Smooth muscle cell (in vitro differentiated cells): Measurements from ENCODE around the gene CDADC1. TPM values are rescaled to one million over a fixed set of nuclear protein-coding genes. Genes with fewer than 3 reads are reported as not detected.

Experiments
- DNase-seq: peaks from one replicate; lab custom pipeline; 2025; ENCODE audit not compliant: unreplicated experiment; lab: John Stamatoyannopoulos, UW
- H2AFZ ChIP-seq: fragments of 200-600 bp; sonication (generic); 2 replicates; pipeline ENCODE4 v1.6.0; 2016; ENCODE audit warnings: antibody characterized with exemption, low read depth, mild to moderate bottlenecking
- H3F3A ChIP-seq: fragments of 200-600 bp; sonication (generic); 2 replicates; pipeline ENCODE4 v1.6.0; 2017; ENCODE audit warnings: antibody characterized with exemption, low read depth
- H3K27ac ChIP-seq: fragments of 200-600 bp; sonication (generic); 2 replicates; pipeline ENCODE4 v1.5.1; 2016; ENCODE audit warnings: low read depth, mild to moderate bottlenecking
- H3K27me3 ChIP-seq: fragments of 200-600 bp; sonication (generic); 2 replicates; pipeline ENCODE4 v1.6.1; 2016; ENCODE audit warnings: low read depth, mild to moderate bottlenecking
- H3K36me3 ChIP-seq: fragments of 200-600 bp; sonication (generic); 2 replicates; pipeline ENCODE4 v1.5.1; 2016; ENCODE audit warnings: low read depth
- H3K4me1 ChIP-seq: fragments of 200-600 bp; sonication (generic); 2 replicates; pipeline ENCODE4 v1.5.1; 2016; ENCODE audit warnings: low read depth
- H3K4me2 ChIP-seq: fragments of 200-600 bp; sonication (generic); 2 replicates; pipeline ENCODE4 v1.6.0; 2016; ENCODE audit warnings: mild to moderate bottlenecking
- H3K4me3 ChIP-seq: fragments of 200-600 bp; sonication (generic); 2 replicates; pipeline ENCODE4 v1.5.1; 2016; ENCODE audit warnings: mild to moderate bottlenecking
- H3K79me2 ChIP-seq: fragments of 200-600 bp; sonication (generic); 2 replicates; pipeline ENCODE4 v1.6.0; 2016; ENCODE audit warnings: low read depth, mild to moderate bottlenecking
- H3K9ac ChIP-seq: fragments of 200-600 bp; sonication (generic); 2 replicates; pipeline ENCODE4 v1.6.0; 2016; ENCODE audit warnings: low read depth
- H3K9me3 ChIP-seq: fragments of 200-600 bp; sonication (generic); replicated peaks from 2 replicates; pipeline ENCODE4 v1.5.1; 2016; ENCODE audit warnings: low read depth
- H4K20me1 ChIP-seq: fragments of 200-600 bp; sonication (generic); 2 replicates; pipeline ENCODE4 v1.6.0; 2016; ENCODE audit warnings: low read depth
- WGBS: methylation state at CpG from one replicate; pipeline ENCODE4 v1.1.7; 2016; ENCODE audit warnings: low lambda C conversion rate; 5-methylcytosine and 5-hydroxymethylcytosine counted together
- polyA plus RNA-seq: library from polyadenylated mRNA; unstranded; fragments of >200 nt; fragmentation: Nextera tagmentation; extraction: Ambion mirVana; gene quantifications from 2 replicates; pipeline ENCODE4 v1.2.1, GENCODE V29; 2016
- total RNA-seq: library from RNA; depleted of rRNA; stranded (reverse); fragments of >200 nt; gene quantifications from 2 replicates; pipeline ENCODE4 v1.2.3, GENCODE V29; 2014
- TF ChIP-seq, protein P1 (sequence below): fragments of 200-600 bp; sonication (generic); IDR thresholded peaks from 2 replicates; pipeline ENCODE4 v1.5.1; 2017; ENCODE audit warnings: borderline replicate concordance, mild to moderate bottlenecking, antibody characterized with exemption; ENCODE audit not compliant: insufficient read depth, poor library complexity, severe bottlenecking

CDADC1 gene
- total and polyA plus RNA-seq, 2 experiments from 2014 or later: 11.1 to 22.6 TPM

DNA sequence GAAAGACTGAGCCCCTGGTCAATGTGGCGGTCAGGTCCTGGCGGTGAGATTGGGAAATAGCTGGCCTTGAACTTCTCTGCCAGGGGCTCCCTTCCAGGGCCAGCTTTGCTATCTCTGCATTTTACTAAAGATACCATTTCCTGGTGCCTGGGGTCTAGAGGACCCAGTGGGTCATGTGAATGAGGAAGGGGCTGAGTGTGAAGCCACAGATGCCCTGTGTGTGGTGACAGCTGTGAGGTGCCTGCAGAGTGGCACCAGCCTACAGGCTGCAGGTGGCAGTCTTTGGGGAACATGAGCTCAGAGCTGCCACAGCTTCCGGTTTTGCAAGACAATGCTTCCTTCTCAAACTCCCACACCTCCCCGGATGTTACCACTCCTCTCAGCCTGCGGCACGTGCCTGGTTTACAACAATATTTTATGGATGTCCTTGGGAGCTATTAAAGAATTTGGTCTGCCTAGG, 32.8 kb upstream of the CDADC1 start:
- DNase-seq: no peak
- no peak overlapping the region for H3K27ac ChIP-seq
- H3K4me1 ChIP-seq: no peaks in the 10 kb centered on the region
- no peaks in the 10 kb centered on the region for H4K20me1 ChIP-seq
- H3K4me2 ChIP-seq: no peak overlapping the region
- H2AFZ ChIP-seq: no peak overlapping the region
- H3K4me3 ChIP-seq: no peak overlapping the region
- H3K36me3 ChIP-seq: no peaks in the 10 kb centered on the region
- H3F3A ChIP-seq: no peaks in the 10 kb centered on the region
- H3K27me3 ChIP-seq: peaks cover 42% of the 10 kb centered on the region
- TF ChIP-seq, protein P1, sequence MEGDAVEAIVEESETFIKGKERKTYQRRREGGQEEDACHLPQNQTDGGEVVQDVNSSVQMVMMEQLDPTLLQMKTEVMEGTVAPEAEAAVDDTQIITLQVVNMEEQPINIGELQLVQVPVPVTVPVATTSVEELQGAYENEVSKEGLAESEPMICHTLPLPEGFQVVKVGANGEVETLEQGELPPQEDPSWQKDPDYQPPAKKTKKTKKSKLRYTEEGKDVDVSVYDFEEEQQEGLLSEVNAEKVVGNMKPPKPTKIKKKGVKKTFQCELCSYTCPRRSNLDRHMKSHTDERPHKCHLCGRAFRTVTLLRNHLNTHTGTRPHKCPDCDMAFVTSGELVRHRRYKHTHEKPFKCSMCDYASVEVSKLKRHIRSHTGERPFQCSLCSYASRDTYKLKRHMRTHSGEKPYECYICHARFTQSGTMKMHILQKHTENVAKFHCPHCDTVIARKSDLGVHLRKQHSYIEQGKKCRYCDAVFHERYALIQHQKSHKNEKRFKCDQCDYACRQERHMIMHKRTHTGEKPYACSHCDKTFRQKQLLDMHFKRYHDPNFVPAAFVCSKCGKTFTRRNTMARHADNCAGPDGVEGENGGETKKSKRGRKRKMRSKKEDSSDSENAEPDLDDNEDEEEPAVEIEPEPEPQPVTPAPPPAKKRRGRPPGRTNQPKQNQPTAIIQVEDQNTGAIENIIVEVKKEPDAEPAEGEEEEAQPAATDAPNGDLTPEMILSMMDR: no peak
- 69% methylated on average over 6 of the region's 6 CpGs for WGBS
- H3K9ac ChIP-seq: no peak overlapping the region
- H3K79me2 ChIP-seq: no peaks in the 10 kb centered on the region
- no peaks in the 10 kb centered on the region for H3K9me3 ChIP-seq

DNA sequence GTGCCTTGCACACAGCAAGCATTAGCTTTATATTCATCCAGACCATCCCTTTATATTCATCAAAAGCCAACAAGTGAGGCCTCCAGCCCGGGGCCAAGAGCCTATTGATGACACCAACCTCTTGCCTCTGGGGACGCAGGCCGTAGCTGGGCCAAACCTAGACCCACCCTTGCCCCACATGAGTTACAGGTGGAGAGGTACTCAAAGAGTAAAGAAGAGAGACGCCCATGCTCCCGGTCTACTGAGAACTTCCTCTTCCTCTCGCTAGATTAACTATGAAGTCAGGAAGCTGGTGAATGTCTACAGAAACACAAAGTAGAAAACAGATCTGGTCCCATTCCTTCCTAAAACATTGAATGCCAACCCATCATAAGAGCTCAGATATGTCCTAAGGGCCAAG, 31.4 kb upstream of the CDADC1 start:
- Histone ChIP-seq H3K36me3 (no peaks in the 10 kb centered on the region), H3K4me3 (no peak overlapping the region), H3F3A (no peaks in the 10 kb centered on the region), H3K4me2 (no peak overlapping the region), H3K79me2 (no peaks in the 10 kb centered on the region), H3K27me3 (peaks cover 56% of the 10 kb centered on the region), H2AFZ (no peak overlapping the region), H3K4me1 (no peaks in the 10 kb centered on the region), H3K9ac (no peak overlapping the region), H4K20me1 (no peaks in the 10 kb centered on the region), H3K9me3 (no peaks in the 10 kb centered on the region), H3K27ac (no peak overlapping the region)
- 95% methylated on average over 6 of the region's 6 CpGs for WGBS
- TF ChIP-seq, protein P1: no peak
- DNase-seq: no peak

DNA sequence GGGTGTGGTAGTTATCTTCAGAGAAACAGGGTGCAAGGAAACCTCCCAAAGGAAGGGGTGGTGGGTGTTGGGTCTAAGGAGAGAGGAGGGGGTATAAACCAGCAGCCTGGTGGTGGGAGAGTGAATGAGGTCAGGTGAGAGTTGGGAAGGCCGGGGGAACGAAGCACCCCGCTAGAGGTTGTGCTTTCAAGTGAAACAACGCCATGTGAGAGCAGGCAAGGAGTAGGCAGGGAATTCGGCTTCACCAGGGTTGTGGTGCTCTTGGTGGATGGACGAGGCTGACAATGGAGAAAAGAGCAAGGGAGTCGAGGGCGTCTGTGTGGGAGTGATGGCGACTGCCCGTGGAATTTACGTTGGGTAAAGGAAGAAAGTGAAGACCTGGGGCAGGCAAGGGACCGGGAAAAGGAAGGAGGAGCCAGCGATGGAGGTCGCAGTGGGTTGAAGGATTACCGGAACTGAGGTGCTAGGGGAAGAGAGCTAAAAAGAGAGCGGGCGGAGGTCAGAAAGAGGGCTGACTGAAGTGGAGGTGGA, 29.7 kb upstream of the CDADC1 start:
- H3K36me3 ChIP-seq: no peaks in the 10 kb centered on the region
- H3K79me2 ChIP-seq: no peaks in the 10 kb centered on the region
- H3K4me1 ChIP-seq: no peaks in the 10 kb centered on the region
- TF ChIP-seq, protein P1: no peak
- H3F3A ChIP-seq: no peaks in the 10 kb centered on the region
- DNase-seq: no peak
- WGBS: 39% methylated on average over 17 of the region's 17 CpGs
- no peak overlapping the region for H3K4me2 ChIP-seq
- H3K27me3 ChIP-seq: peaks cover 73% of the 10 kb centered on the region
- H3K4me3 ChIP-seq: no peak overlapping the region
- no peak overlapping the region for H3K9ac ChIP-seq
- no peak overlapping the region for H2AFZ ChIP-seq
- H3K27ac ChIP-seq: no peak overlapping the region
- no peaks in the 10 kb centered on the region for H3K9me3 ChIP-seq
- H4K20me1 ChIP-seq: no peaks in the 10 kb centered on the region

DNA sequence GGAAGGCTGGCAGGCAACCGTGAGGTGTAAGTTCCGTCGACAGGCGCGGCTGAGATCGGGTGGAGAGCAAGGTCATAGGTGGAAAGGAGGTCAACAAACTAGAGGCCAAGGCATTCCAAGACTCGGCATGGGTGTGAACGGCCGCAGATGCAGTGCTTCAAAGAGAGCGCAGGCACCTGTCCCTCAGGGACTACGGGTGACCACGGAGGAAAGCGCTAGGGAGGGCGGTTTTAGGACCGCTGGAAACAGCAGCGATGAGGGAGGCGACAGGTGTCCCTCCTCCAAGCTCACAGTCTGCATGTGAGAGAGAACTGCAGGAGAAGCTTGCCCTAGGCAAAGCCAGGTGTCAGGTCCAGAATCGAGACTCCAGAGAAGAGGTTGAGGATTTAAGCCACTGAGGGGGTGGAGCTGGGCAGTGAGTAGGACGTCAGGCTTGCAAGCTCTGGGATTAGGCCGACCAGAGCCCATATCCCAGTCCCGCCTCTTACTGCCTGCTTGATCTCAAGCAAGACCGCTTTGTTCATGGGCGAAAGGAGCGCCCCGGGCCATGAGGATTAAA, 29.2 kb upstream of the CDADC1 start:
- Histone ChIP-seq H3K9ac (no peak overlapping the region), H4K20me1 (no peaks in the 10 kb centered on the region), H3K9me3 (no peaks in the 10 kb centered on the region), H3K27me3 (peaks cover 79% of the 10 kb centered on the region), H3K27ac (no peak overlapping the region), H3K79me2 (no peaks in the 10 kb centered on the region), H2AFZ (no peak overlapping the region), H3F3A (no peaks in the 10 kb centered on the region), H3K4me3 (no peak overlapping the region), H3K4me1 (no peaks in the 10 kb centered on the region), H3K36me3 (no peaks in the 10 kb centered on the region), H3K4me2 (no peak overlapping the region)
- 19% methylated on average over 25 of the region's 25 CpGs for WGBS
- TF ChIP-seq, protein P1: no peak
- DNase-seq: no peak
